NOMO-1 (cell line): Measurements from ENCODE around the gene KCNJ4.

ENCODE experiments used
- DNase-seq, 2 experiments: peaks; one replicate each; lab custom pipeline; 2025; ENCODE audit not compliant: unreplicated experiment in 2 of 2; lab: John Stamatoyannopoulos, UW

KCNJ4 gene

DNA sequence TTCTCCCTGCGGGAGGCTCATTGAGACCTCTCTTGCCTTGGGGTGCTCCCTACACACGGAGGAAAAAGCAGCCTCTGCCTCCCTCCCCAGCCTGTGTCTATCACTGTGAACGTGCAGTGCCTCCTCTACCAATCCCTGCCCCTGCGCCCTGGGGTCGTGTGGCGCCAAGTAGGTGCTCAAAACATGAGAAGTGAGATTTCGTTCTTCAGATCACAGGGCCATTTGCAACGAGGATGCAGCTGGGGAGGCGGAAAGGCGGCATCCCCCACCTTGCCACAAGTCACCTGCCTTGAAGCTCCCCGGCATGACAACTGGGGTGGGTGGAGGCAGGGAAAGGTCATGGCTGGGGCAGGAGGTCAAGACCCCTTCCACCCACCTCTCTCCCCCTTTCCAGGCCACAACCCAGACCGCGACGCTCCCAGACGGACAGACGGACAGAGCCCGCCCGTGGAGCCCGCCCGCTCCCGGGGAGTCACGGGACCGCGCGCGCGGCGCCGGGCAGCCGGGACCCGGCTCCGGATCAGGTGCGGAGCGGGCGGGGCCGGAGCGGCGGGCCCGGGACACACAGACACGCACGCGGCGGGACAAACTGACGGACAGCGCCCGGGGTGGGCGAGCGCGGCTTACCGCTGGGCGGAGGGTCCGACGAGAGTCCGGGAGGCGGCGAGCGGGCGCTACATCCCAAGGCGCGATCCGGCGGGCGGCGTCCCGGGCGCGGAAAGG lies 485 bp downstream of the KCNJ4 start:
- DNase-seq, result no peak

GRCh38 chr22:38453996-38454352 lies 1.0 kb downstream of the KCNJ4 start:
- DNase-seq, result peak in 1 of 2 experiments; percentile 30

GRCh38 chr22:38453066-38453672 lies 1.8 kb downstream of the KCNJ4 start:
- DNase-seq, result no peak

DNA sequence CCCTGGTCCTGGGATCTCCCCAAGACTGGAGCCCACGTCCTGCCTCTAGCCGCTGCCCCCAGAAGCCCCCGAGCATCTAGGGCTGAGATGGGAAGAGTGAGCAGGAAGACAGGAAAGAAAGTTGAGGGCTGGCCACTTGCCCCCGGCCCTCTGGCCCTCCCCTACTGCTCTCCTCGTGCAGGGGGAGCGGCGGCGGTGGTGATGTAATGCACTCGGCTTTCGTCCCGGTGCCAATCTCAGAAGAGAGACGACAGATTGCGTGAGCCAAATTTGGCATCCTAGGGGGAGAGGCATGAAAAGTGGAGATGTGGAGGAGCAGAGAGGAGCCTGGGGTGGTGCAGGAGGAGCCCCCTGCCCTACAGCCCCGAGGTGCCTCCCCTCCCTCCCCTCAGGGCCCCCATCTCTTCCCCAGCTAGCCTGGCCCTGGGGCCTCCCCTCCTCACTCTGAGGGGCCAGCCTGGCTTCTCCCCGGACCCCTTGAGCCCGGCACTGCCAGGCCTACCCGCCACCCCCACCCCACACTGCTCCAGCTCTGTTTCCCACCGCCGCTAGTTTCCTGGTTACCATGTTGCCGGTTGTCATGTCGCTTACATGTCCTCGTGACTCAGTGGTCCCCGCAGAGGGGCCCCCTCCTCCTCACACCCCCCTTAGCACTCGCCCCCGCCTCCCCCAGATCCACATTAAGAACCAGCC lies 2.5 kb downstream of the KCNJ4 start:
- no peak for DNase-seq

DNA sequence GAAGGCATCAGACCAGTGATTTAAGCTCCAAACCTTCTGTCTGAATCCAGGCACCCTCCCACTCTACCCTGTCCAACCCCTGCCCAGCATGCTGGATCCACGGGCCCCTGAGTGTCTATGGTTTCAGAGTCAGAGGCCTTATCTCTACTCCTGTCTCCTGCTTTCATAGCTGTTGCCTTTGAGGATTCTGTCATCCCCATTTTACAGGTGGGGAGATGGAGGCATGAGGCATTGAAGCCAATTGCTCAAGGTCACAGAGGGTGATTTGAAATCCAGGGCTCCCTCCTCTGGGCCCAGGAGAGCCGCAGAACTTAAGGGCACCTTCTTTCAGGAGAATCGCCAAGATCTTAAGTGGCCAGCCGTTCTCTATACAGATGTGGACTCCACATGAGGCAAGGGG lies 3.1 kb downstream of the KCNJ4 start:
- no peak for DNase-seq

DNA sequence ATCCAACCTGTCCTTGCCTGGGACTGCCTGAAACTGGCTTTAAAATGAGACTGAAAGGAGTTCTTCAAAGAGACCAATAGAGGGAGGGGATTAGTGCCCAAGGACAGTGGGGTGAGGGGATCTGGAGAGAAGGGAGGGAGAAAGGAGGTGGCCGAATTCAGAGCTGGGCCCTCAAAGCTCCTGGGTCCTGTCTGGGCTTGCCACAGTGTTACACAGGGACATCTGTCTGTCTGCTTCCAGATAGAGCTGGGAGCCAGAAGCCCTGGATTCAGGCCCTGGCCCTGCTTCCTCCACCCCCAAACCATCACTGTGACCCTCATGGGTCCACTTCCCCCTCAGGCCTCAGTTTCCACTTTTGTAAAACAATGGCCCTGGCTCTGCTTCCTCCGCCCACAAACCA lies 3.6 kb downstream of the KCNJ4 start:
- no peak for DNase-seq

DNA sequence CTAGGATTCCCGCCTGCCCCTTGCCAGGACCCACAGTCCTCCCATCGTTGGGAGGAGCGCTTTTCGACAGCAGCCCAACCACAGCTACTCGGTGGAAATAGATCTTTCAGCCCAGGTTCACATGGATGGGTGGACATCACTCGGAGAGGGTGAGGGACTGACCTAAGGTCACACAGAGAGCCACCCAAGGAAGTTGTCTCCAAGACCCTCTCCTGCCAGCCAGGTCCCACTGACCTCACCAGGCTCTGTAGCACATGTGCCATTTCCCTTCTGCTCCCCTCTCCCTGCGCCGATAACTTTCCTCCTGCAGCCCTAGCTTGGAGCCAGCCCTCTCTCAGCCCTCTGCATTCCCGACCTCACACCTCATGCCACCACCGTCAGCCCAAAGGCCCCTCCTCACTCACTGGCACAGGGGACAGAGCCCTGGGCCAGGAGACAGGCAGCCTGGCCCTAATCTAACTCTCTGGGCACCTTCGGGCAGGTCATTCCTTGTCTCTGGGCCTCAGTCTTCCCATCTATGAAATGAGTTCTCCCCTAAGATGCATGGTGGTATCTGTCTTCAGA lies 4.7 kb downstream of the KCNJ4 start:
- DNase-seq, result no peak

DNA sequence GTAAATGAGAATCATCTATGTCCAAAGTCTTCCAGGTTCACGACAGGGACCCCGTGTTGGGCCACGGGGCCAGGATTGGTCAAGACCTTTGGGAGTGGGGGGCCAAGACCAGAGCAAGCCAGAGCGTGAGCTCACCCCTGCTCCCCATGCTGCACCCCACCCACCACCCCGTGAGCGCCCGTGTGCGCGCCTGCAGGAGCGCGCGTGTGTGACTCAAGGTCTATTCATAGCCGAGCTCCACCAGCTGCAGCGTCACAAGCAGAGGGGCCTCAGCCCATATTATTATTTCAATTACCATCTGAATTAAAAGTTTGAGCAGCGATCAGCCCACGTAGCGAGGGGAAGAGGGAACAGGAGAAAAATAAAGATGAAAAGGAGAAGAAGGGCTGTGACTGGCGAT lies 5.2 kb downstream of the KCNJ4 start:
- no peak for DNase-seq

DNA sequence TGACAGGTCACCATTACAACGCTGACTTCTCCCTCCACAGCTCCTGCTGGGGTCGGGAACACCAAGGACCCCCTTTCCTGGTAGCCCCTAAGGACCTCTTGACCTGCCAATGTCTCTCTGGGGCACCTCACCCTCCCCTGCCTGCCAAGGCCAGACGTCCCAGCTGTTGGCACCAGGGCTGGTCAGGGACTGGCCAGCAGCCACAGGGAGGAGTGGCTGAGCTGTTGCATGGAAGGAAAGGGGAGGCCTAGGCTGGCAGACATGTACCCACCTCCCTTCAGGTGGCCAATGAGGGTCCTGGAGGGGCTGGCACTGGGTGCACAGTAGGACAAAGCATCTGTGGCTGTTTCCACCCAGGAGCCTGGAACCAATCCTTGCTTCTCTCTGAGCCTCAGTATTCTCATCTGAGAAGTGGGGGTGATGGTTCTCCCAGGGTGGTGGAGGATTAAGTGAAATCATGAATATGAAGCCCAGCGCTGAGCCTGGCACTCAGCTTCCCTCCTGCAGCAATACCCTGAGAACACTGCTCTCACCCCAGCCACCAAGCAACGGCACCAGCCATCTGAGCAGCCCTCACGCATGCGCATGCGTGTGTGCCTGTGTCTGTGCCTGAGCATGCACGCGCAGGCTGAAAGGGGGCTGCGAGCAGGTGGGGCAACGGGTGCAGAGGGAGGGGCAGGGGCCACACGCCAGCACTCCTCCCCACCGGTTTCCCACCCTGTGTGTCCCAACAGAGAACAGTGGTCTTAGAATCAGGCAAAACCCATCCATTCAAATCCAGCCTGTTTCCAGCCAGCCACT lies 5.9 kb downstream of the KCNJ4 start:
- no peak for DNase-seq

DNA sequence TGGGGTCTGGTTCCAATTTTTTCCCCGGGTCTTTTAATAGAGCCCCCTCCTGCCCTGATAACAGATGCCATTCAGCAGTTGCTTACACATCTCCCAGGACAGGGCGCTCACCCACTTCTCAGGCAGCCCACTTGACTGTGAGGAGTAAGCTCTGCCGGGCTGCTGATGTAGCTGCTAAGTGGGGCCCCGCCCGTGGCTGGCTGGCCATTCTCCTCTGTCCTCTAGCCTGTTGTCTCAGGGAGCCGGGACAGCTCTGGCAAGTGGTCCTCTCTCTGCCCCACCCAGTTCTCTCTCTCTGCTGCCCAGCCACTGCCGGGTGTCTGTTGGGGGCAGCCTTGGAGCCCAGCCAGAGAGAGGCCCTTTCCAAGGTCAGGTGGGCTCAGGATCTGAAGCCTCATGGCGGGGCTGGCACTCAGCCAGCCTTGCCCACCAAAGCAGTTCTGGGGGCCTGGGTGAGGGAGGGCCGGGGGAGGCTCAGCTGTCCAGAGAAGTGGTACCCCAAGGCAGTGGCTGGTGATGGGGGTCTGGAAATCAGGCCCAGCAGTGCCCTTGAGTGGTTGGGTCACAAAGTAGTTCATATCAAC lies 8.9 kb downstream of the KCNJ4 start:
- no peak for DNase-seq

GRCh38 chr22:38444783-38445182 lies 10.2 kb downstream of the KCNJ4 start:
- no peak for DNase-seq

DNA sequence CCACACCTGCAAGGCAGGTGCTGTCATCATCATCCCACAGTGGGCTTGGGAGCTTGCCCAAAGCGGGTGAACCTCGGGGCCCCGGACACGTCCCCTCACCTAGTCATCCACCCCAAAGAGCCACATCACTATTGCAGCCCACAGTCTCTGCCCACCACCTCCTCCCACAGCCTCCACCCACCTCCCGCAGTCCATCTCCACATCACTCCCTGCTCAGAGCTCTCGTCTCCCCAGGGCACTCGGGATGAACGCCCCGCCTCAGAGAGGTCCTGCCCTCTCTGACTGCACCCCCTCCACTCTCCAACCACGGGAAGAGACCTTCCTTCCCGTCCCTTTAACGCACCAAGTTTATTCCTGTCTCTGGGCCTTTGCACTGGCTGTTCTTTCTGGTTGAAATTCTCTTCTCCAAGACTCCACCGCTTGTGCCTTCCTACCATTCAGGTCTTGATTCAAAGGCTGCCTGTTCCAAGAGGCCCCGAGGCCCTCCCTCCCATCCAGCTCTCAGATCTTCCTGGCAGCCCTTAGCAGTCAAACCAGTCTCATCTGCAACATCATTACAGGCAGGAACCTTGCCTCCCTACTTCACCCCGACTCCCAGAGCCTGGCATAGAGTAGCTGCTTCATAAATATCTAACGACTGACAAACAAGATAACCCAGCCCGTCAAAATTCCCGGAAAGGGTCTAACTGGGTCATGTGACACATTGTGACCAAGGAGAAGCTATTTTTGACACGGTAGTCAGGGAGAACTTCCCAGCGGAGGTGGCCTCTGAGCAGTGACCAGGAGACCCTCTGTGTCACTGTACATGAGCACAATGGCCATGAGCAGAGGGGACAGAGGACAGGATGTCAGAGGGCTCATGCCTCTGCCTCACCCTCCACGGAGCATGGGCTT lies 11.1 kb downstream of the KCNJ4 start:
- DNase-seq, result no peak

DNA sequence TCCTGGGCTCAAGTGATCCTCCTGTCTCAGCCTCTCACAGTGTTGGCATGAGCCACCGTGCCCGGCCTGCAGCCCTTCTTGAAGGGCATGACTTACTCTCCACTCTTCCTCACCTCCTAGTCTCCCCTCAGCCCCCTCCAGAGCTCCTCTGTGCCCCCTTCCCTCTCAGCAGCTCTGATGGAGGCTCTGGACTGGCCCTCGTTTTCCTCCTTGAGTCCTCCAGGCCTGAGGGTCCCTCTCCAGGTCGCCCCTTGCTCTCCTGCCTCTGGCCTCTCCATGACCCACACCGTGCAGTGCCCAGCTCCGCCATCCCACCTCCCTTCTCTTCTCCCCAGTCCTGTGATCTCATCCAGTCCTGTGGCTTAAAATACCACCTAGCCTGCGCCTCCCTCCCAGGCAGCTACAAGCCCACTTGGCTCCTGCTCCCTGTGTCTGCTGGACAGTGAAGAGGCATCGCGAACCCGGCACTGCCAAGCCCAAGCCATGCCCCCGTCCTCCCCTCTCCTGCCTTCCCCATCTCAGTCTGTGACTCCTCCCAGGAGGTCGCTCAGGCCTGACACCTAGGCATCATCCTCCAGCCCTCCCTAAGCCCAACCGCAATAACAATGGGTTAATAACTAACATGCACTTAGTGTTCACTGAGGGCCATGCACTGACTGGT lies 11.9 kb downstream of the KCNJ4 start:
- DNase-seq, result no peak

- DNase-seq, result no peak
Measured at GRCh38 chr22:38441620-38442287, 13.2 kb downstream of the KCNJ4 start.

- DNase-seq, result no peak
Measured at GRCh38 chr22:38440747-38441350, 14.2 kb downstream of the KCNJ4 start.

DNA sequence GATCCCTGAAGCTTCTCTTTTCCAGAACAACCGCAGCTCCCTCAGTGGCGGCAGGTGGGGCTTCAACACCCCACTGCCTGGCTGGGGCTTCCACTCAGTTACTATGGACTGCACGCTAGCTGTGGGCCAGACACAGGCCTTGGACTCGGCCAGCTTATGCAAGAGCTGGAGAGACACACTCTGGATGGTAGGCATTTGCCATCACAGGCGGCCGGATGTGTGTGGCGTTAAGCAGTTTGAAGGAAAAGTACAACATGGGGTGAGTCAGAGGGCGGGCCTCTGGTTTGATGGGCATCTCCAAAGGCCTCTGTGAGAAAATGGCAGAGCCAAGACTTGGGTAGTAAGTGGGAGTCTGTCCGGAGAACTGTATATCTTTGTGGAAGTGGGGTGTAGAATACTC lies 17.6 kb downstream of the KCNJ4 start:
- no peak for DNase-seq

DNA sequence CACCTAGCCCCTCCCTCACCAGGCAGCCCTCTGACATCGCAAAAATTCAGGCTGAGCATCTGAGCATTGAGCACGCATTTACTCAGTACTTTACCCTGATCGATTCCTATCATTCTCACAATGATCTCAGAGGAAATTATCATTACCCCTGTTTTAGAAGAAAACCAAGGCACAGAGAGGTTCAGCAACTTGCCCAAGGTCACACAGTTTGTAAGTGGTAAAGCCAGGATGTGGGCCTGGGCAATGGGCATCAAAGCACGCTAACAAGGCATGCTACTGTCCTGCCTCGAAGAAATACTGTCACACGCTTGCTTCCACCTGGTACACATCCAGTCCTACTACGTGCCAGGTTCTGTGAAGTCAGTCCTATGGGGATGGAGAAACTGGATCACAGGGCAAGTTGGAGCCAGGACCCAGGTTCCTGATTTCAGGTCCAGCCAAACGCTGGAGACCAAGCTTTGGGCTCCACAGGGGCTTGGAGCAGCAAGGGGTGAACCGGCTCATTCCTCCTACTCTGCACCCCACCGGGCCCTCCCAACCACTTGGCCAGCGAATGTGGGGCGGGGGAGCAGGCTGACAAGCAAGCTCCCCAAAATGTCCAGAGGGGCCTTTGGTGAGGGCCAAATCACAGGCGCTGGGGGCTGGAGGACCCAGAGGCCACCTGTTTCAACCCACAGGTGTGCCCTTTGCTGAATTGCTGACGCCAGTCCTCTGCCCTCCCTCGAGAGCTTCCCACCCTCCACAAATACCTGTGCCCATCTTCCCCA lies 18.2 kb downstream of the KCNJ4 start:
- DNase-seq, result no peak

GRCh38 chr22:38435965-38436364 lies 19.0 kb downstream of the KCNJ4 start:
- DNase-seq, result no peak
